Measurements from ENCODE around the gene KRTAP1-5. TPM values are rescaled to one million over a fixed set of nuclear protein-coding genes. Genes with fewer than 3 reads are reported as not detected.
"Not testable (repeated sequence)": the region's sequence is repeated elsewhere in the genome, so short reads cannot be mapped to it uniquely, and the experiment has no call there.

The KRTAP1-5 gene
- total and polyA plus RNA-seq, 10 of the 15 experiments (the other 5 are each of a cell fraction or from before 2014, with no cell fraction given): not detected

DNA sequence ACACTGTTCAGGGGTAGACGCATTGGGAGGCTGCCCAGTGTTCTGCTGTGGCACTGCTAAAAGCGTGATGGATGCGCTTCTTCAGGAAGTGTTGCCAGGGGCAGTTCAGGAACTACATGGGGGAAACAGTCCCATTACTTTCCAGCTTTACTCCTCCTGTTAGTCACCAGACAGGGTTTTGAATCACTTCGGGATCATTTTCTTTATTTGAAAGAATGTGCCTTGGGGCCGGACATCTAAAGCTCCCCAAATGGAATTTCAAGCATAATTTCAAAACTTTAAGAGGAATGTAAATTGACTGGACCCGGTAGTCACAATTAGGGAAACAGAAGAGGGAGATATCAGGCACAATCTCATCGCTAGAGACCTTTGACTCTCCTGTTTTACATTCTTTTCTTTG lies 21.4 kb upstream of the KRTAP1-5 start:
- TF ChIP-seq ZNF217 (IDR thresholded peaks at IDR 0.05): no peak
- no peak for TF ChIP-seq CREM (IDR thresholded peaks at IDR 0.05; ENCODE audit: low read depth)
- TF ChIP-seq HDAC6 (IDR thresholded peaks at IDR 0.05; ENCODE audit: unreplicated experiment): no peak
- TF ChIP-seq MTA2 (IDR thresholded peaks at IDR 0.05; ENCODE audit: low read depth): no peak
- Histone ChIP-seq H3K4me1 (ENCODE audit: control insufficient read depth, insufficient read depth, low read length) (no peaks in the 10 kb centered on the region), H3K9ac (ENCODE audit: control insufficient read depth, insufficient read depth, low read length) (no peak overlapping the region), H3K27me3 (replicated peaks in 1 of 2; ENCODE audit: control insufficient read depth in 2 of 2, insufficient read depth in 2 of 2, low read length in 1 of 2) (no peaks in the 10 kb centered on the region; a peak in 1 of 4 replicates), H4K20me1 (ENCODE audit: control insufficient read depth, insufficient read depth) (no peaks in the 10 kb centered on the region), H3K36me3 (ENCODE audit: control insufficient read depth in 2 of 2, insufficient read depth in 2 of 2, low read length in 1 of 2) (no peaks in the 10 kb centered on the region), H3K4me3 (no peak overlapping the region), H3K9me3 (replicated peaks; ENCODE audit: control insufficient read depth, insufficient read depth, low read length) (no peaks in the 10 kb centered on the region), H3K4me2 (ENCODE audit: control insufficient read depth, insufficient read depth) (no peak overlapping the region), H3K27ac (ENCODE audit: control insufficient read depth, insufficient read depth) (no peak overlapping the region), H2AFZ (ENCODE audit: control insufficient read depth, low read depth, low read length) (no peak overlapping the region), H3K79me2 (ENCODE audit: control insufficient read depth, insufficient read depth, low read length) (no peaks in the 10 kb centered on the region)
- BruUV-seq (replicated peaks): no TSS peak
- ChIA-PET SMC1A (ENCODE audit: uncharacterized antibody, unreplicated experiment) (no interaction called here), POLR2A (no interaction called here), CTCF (no interaction called here), RAD21 (ENCODE audit: unreplicated experiment) (no interaction called here)
- DNase-seq (ENCODE audit: low read depth, low spot score) (no peak), ATAC-seq (no peak), FAIRE-seq (no peak)
- intact Hi-C loops (cut with micrococcal nuclease; ENCODE audit: unreplicated experiment): no loop called here
- WGBS (ENCODE audit: insufficient coverage, insufficient replicate concordance, low lambda C conversion rate, missing lambda C conversion rate): 26% methylated on average over 7 of the region's 7 CpGs
- in situ Hi-C loops (cut with MboI): no loop called here

DNA sequence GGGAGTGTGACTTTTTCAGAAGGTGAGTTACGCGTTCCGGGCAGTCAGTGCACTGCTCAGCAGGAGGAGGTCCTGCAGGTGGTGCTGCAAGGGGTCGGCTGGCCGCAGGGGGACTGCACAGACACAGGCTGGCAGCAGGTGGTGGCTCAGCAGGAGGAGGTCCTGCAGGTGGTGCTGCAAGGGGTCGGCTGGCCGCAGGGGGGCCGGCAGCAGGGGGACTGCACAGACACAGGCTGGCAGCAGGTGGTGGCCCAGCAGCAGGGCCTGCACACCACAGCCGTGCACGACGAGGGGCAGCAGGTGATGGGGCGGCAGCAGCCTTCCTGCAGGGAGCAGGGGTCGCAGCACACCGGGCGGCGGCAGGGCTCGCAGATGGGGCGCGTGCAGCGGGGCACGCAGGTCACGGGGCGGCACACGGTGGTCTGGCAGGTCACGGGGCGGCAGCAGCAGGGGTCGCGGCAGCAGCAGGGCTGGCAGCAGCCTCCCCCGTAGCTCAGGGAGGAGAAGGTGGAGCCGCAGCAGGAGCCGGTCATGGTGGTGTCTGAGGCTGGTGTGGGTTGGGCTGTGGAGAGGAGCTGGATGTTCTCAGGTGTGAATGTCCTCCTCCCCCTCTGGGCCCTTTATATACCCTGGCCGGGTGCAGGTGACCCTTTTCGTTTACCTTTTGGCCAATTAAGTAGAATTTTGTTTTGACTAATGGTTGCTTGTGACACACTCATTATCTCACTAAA lies 19.9 kb upstream of the KRTAP1-5 start, which contains the start of gene KRTAP2-1:
Gene KRTAP2-1, minus strand, starts transcription at position 582 of the 731 bp plus-strand sequence. Its CDS starts 49 bp downstream, at position 533.
- H3K4me2 ChIP-seq (ENCODE audit: control insufficient read depth, insufficient read depth); POLR2A ChIA-PET: not testable (repeated sequence)
- WGBS (ENCODE audit: insufficient coverage, insufficient replicate concordance, low lambda C conversion rate, missing lambda C conversion rate): 54% methylated on average over 10 of the region's 33 CpGs

More for the DNA sequence above, 19.9 kb upstream of the KRTAP1-5 start, which contains the start of gene KRTAP2-1:
- SMC1A ChIA-PET (ENCODE audit: uncharacterized antibody, unreplicated experiment); H3K27ac ChIP-seq (ENCODE audit: control insufficient read depth, insufficient read depth); H4K20me1 ChIP-seq (ENCODE audit: control insufficient read depth, insufficient read depth); H3K4me3 ChIP-seq; ATAC-seq; H3K79me2 ChIP-seq (ENCODE audit: control insufficient read depth, insufficient read depth, low read length); RAD21 ChIA-PET (ENCODE audit: unreplicated experiment); DNase-seq (ENCODE audit: low read depth, low spot score); H3K27me3 ChIP-seq (replicated peaks in 1 of 2; ENCODE audit: control insufficient read depth in 2 of 2, insufficient read depth in 2 of 2, low read length in 1 of 2); intact Hi-C loops (cut with micrococcal nuclease; ENCODE audit: unreplicated experiment); H3K9me3 ChIP-seq (replicated peaks; ENCODE audit: control insufficient read depth, insufficient read depth, low read length); FAIRE-seq; H3K4me1 ChIP-seq (ENCODE audit: control insufficient read depth, insufficient read depth, low read length); H2AFZ ChIP-seq (ENCODE audit: control insufficient read depth, low read depth, low read length); in situ Hi-C loops (cut with MboI); CTCF ChIA-PET; H3K36me3 ChIP-seq (ENCODE audit: control insufficient read depth in 2 of 2, insufficient read depth in 2 of 2, low read length in 1 of 2); BruUV-seq (replicated peaks); H3K9ac ChIP-seq (ENCODE audit: control insufficient read depth, insufficient read depth, low read length): not testable (repeated sequence)

All from GM12878 (cell line).